Measurements from ENCODE around the gene RHBDD1. TPM values are rescaled to one million over a fixed set of nuclear protein-coding genes. Genes with fewer than 3 reads are reported as not detected.

RHBDD1 gene
- total and polyA plus RNA-seq, 8 donors, result 22.8 to 40.1 (median 25.3) TPM

- no peaks in the 10 kb centered on the region for H3K9me3 ChIP-seq
- H3K27me3 ChIP-seq, result no peaks in the 10 kb centered on the region
- DNase-seq (no peak), ATAC-seq (no peak)
- no peak overlapping the region for H3K27ac ChIP-seq
- intact Hi-C loops (cut with DNase I), result no loop called here
- no peak for TF ChIP-seq CTCF (IDR thresholded peaks at IDR 0.05)
- no peaks in the 10 kb centered on the region for H3K4me1 ChIP-seq
- peaks cover 0 to 3% of the 10 kb centered on the region in 2 donors for H3K36me3 ChIP-seq
- no peak overlapping the region for H3K4me3 ChIP-seq
Measured at GRCh38 chr2:226883296-226883795, 47.5 kb downstream of the RHBDD1 start.

GRCh38 chr2:226884166-226884565, 48.3 kb downstream of the RHBDD1 start:
- Histone ChIP-seq H3K27me3 (no peaks in the 10 kb centered on the region), H3K4me1 (no peaks in the 10 kb centered on the region), H3K36me3 (no peaks in the 10 kb centered on the region), H3K4me3 (no peak overlapping the region), H3K27ac (no peak overlapping the region), H3K9me3 (no peaks in the 10 kb centered on the region)
- no peak for TF ChIP-seq CTCF (IDR thresholded peaks at IDR 0.05)
- DNase-seq (no peak), ATAC-seq (no peak)
- intact Hi-C loops (cut with DNase I), result no loop called here

GRCh38 chr2:226885769-226886435, 50.0 kb downstream of the RHBDD1 start:
- ATAC-seq, result no peak
- Histone ChIP-seq H3K36me3 (no peaks in the 10 kb centered on the region), H3K4me1 (no peaks in the 10 kb centered on the region), H3K27me3 (no peaks in the 10 kb centered on the region), H3K4me3 (no peak overlapping the region), H3K9me3 (no peaks in the 10 kb centered on the region), H3K27ac (no peak overlapping the region)
- DNase-seq, result no peak
- no peak for TF ChIP-seq CTCF (IDR thresholded peaks at IDR 0.05)
- intact Hi-C loops (cut with DNase I), result no loop called here

GRCh38 chr2:226887940-226888339, 52.1 kb downstream of the RHBDD1 start:
- Histone ChIP-seq H3K4me1 (no peaks in the 10 kb centered on the region), H3K4me3 (no peak overlapping the region), H3K9me3 (no peaks in the 10 kb centered on the region), H3K27me3 (no peaks in the 10 kb centered on the region), H3K27ac (no peak overlapping the region), H3K36me3 (no peaks in the 10 kb centered on the region)
- DNase-seq (no peak), ATAC-seq (no peak)
- TF ChIP-seq CTCF (IDR thresholded peaks at IDR 0.05), result no peak
- intact Hi-C loops (cut with DNase I), result no loop called here

GRCh38 chr2:226888378-226888965, 52.6 kb downstream of the RHBDD1 start:
- Histone ChIP-seq H3K9me3 (no peaks in the 10 kb centered on the region), H3K4me1 (no peaks in the 10 kb centered on the region), H3K4me3 (no peak overlapping the region), H3K27me3 (no peaks in the 10 kb centered on the region), H3K36me3 (no peaks in the 10 kb centered on the region), H3K27ac (no peak overlapping the region)
- intact Hi-C loops (cut with DNase I), result no loop called here
- TF ChIP-seq CTCF (IDR thresholded peaks at IDR 0.05), result no peak
- ATAC-seq (no peak), DNase-seq (no peak)
